ENCODE data around the gene RGS7.

DNA sequence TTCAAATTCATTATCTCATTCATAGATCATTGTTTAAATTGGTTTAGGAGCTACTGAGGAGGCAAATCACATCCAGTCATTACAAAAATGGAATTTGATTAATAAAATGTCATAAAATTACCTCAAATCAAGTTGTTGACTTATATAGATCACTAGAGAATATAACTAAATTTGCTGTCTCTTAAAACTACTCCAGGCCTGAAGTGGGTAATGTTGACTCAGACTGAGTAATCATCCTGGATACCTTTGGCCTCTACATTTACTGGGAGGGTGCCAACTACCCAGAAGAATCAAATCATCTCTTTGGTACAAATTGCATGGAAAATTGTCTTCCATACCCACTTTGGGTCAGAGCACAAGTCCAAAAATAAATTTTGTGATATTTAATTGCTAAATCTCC, 553.9 kb downstream of the RGS7 start:
- TF ChIP-seq, protein P1, sequence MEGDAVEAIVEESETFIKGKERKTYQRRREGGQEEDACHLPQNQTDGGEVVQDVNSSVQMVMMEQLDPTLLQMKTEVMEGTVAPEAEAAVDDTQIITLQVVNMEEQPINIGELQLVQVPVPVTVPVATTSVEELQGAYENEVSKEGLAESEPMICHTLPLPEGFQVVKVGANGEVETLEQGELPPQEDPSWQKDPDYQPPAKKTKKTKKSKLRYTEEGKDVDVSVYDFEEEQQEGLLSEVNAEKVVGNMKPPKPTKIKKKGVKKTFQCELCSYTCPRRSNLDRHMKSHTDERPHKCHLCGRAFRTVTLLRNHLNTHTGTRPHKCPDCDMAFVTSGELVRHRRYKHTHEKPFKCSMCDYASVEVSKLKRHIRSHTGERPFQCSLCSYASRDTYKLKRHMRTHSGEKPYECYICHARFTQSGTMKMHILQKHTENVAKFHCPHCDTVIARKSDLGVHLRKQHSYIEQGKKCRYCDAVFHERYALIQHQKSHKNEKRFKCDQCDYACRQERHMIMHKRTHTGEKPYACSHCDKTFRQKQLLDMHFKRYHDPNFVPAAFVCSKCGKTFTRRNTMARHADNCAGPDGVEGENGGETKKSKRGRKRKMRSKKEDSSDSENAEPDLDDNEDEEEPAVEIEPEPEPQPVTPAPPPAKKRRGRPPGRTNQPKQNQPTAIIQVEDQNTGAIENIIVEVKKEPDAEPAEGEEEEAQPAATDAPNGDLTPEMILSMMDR (conservative IDR thresholded peaks at IDR 0.05; ENCODE audit: low read length): no peak
- TF ChIP-seq EZH2phosphoT487 (IDR thresholded peaks at IDR 0.05; ENCODE audit: borderline replicate concordance): no peak
